Measurements from ENCODE around the gene BPNT1.

DNA sequence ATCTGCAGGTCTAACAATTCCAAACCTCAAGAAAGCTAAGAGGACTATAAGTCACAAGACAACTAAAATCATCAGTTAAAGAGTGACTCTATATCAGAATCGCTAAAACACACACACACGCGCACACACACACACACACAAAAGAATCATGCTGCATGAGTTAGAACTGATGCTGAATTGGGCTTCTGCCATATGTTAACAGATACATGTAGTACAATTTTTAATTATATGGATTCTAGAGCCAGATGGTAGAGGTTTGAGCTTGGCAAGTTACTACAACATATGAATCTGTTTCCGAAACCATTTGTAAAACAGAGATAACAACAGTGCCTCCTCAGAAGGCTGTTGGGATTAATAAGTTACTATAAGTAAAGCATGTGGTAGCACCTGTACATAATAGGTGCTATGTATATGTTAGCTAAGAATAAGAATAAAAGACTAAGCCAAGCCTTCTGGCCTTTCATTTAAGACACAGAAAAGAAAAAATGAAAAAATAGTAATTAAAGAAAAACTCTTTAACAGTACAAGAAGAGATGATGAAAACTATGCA lies 61.2 kb downstream of the BPNT1 start:
- TF ChIP-seq CTCF (IDR thresholded peaks at IDR 0.05; ENCODE audit: low read depth, low read length): no peak
- TF ChIP-seq POLR2A (IDR thresholded peaks at IDR 0.05; ENCODE audit: extremely low read depth, insufficient read length): no peak

Data from NB4 (cell line).